WTC11 (cell line): ENCODE results near the gene HDAC9.

Experiments used
- AFF4 ChIP-seq: sonication (generic); formaldehyde crosslinking; IDR thresholded peaks from 2 replicates; pipeline ENCODE4 v1.8.1; 2023; ENCODE audit warnings: mild to moderate bottlenecking, missing genetic modification reagents, borderline replicate concordance
- CTCF ChIP-seq: fragments of 200-600 bp; IDR thresholded peaks from 2 replicates; pipeline ENCODE4 v1.8.0; 2022; ENCODE audit warnings: antibody characterized with exemption
- E2F5 ChIP-seq: sonication (generic); formaldehyde crosslinking; IDR thresholded peaks from 2 replicates; pipeline ENCODE4 v1.8.1; 2022; ENCODE audit warnings: mild to moderate bottlenecking, moderate library complexity, missing genetic modification reagents
- ESRRA ChIP-seq: sonication (generic); formaldehyde crosslinking; IDR thresholded peaks from 2 replicates; pipeline ENCODE4 v1.8.1; 2022; ENCODE audit warnings: mild to moderate bottlenecking, missing genetic modification reagents, borderline replicate concordance
- JUN ChIP-seq: sonication (generic); formaldehyde crosslinking; IDR thresholded peaks from 2 replicates; pipeline ENCODE4 v1.8.0; 2023; ENCODE audit warnings: mild to moderate bottlenecking, missing genetic modification reagents
- SMAD3 ChIP-seq: sonication (generic); formaldehyde crosslinking; IDR thresholded peaks from 2 replicates; pipeline ENCODE4 v1.8.0; 2022; ENCODE audit warnings: missing genetic modification reagents, mild to moderate bottlenecking, borderline replicate concordance
- TEAD1 ChIP-seq: sonication (generic); formaldehyde crosslinking; IDR thresholded peaks from 2 replicates; pipeline ENCODE4 v1.8.0; 2022; ENCODE audit warnings: mild to moderate bottlenecking, missing genetic modification reagents
- TP53 ChIP-seq: sonication (generic); formaldehyde crosslinking; IDR thresholded peaks from 2 replicates; pipeline ENCODE4 v1.8.1; 2023; ENCODE audit warnings: mild to moderate bottlenecking, missing genetic modification reagents
- ZBTB21 ChIP-seq: sonication (generic); formaldehyde crosslinking; IDR thresholded peaks from 2 replicates; pipeline ENCODE4 v1.8.1; 2023; ENCODE audit warnings: mild to moderate bottlenecking, missing genetic modification reagents, borderline replicate concordance
- ZNF121 ChIP-seq: sonication (generic); formaldehyde crosslinking; IDR thresholded peaks from 2 replicates; pipeline ENCODE4 v1.8.0; 2023; ENCODE audit warnings: missing genetic modification reagents
- ZNF138 ChIP-seq: sonication (generic); formaldehyde crosslinking; conservative IDR thresholded peaks from 2 replicates; pipeline ENCODE4 v1.8.1; 2022; ENCODE audit warnings: mild to moderate bottlenecking, moderate library complexity, missing genetic modification reagents
- ZNF512 ChIP-seq: sonication (generic); formaldehyde crosslinking; IDR thresholded peaks from 2 replicates; pipeline ENCODE4 v1.8.1; 2022; ENCODE audit warnings: missing genetic modification reagents, borderline replicate concordance
- TF ChIP-seq, protein P1 (sequence below): fragments of 250-450 bp; sonication (Bioruptor Pico); IDR thresholded peaks from 2 replicates; pipeline ENCODE4 v2.1.2; 2022; ENCODE audit warnings: mild to moderate bottlenecking, moderate library complexity
- TF ChIP-seq, protein P2 (sequence below): sonication (generic); formaldehyde crosslinking; IDR thresholded peaks from 2 replicates; pipeline ENCODE4 v1.8.1; 2022; ENCODE audit warnings: low read depth, missing genetic modification reagents, borderline replicate concordance

GRCh38 chr7:18656362-18656761 lies 160.8 kb downstream of the HDAC9 start:
- no peak for TF ChIP-seq ESRRA (CRISPR knock-in tag)
- no peak for TF ChIP-seq SMAD3 (CRISPR knock-in tag)
- no peak for TF ChIP-seq CTCF
- no peak for TF ChIP-seq E2F5 (CRISPR knock-in tag)
- TF ChIP-seq JUN (CRISPR knock-in tag) = no peak
- TF ChIP-seq TEAD1 (CRISPR knock-in tag) = no peak
- TF ChIP-seq ZNF512 = no peak
- TF ChIP-seq TP53 (CRISPR knock-in tag) = no peak
- no peak for TF ChIP-seq ZBTB21 (CRISPR knock-in tag)
- TF ChIP-seq, protein P1, sequence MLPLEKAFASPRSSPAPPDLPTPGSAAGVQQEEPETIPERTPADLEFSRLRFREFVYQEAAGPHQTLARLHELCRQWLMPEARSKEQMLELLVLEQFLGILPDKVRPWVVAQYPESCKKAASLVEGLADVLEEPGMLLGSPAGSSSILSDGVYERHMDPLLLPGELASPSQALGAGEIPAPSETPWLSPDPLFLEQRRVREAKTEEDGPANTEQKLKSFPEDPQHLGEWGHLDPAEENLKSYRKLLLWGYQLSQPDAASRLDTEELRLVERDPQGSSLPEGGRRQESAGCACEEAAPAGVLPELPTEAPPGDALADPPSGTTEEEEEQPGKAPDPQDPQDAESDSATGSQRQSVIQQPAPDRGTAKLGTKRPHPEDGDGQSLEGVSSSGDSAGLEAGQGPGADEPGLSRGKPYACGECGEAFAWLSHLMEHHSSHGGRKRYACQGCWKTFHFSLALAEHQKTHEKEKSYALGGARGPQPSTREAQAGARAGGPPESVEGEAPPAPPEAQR = no peak
- TF ChIP-seq, protein P2, sequence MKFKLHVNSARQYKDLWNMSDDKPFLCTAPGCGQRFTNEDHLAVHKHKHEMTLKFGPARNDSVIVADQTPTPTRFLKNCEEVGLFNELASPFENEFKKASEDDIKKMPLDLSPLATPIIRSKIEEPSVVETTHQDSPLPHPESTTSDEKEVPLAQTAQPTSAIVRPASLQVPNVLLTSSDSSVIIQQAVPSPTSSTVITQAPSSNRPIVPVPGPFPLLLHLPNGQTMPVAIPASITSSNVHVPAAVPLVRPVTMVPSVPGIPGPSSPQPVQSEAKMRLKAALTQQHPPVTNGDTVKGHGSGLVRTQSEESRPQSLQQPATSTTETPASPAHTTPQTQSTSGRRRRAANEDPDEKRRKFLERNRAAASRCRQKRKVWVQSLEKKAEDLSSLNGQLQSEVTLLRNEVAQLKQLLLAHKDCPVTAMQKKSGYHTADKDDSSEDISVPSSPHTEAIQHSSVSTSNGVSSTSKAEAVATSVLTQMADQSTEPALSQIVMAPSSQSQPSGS = no peak
- no peak for TF ChIP-seq AFF4
- no peak for TF ChIP-seq ZNF121 (CRISPR knock-in tag)
- no peak for TF ChIP-seq ZNF138 (CRISPR knock-in tag)
